ENCODE results near the gene KRT38.

The KRT38 gene

GRCh38 chr17:41440531-41441033, at the start of gene KRT38:
Gene KRT38, minus strand, starts transcription at chr17:41440983. Its CDS starts 62 bp downstream, at chr17:41440921.
- DNase-seq: no peak

GRCh38 chr17:41489531-41489930, 48.7 kb upstream of the KRT38 start, which contains the start of gene KRT36:
Gene KRT36, minus strand, starts transcription at chr17:41489910. Its CDS starts 46 bp downstream, at chr17:41489864.
- DNase-seq: no peak

DNA sequence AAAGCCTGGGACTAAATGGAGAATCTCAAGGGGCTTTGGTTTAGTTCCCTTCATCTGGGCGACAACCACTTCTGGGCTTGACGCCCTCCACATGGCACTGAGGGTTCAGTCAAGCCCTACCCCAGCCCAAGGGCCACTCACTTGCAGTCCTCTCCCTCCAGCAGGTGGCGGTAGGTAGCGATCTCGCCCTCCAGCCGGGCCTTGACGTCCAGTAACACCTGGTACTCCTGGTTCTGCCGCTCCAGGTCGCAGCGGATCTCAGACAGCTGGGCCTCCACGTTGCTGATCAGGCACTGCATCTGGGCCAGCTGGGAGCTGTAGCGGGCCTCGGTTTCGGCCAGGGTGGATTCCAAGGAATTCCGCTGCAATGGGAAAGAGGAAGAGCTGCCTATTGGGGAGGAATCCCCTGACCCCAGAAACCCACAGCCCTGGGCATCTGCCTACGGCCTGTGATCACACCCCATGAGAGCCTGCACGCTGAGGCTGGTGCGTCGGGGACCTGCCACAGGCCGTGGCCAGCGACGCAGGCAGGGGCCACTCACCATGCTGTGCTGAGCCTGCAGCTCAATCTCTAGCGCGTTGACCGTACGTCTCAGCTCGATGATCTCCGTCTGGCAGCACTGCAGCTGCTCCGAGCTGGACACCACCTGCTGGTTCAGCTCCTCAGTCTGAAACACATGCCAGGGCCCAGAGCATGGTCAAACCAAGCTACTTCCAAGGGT, 46.2 kb upstream of the KRT38 start:
- no peak for DNase-seq

- DNase-seq: no peak
Measured at GRCh38 chr17:41486316-41486715, 45.5 kb upstream of the KRT38 start.

DNA sequence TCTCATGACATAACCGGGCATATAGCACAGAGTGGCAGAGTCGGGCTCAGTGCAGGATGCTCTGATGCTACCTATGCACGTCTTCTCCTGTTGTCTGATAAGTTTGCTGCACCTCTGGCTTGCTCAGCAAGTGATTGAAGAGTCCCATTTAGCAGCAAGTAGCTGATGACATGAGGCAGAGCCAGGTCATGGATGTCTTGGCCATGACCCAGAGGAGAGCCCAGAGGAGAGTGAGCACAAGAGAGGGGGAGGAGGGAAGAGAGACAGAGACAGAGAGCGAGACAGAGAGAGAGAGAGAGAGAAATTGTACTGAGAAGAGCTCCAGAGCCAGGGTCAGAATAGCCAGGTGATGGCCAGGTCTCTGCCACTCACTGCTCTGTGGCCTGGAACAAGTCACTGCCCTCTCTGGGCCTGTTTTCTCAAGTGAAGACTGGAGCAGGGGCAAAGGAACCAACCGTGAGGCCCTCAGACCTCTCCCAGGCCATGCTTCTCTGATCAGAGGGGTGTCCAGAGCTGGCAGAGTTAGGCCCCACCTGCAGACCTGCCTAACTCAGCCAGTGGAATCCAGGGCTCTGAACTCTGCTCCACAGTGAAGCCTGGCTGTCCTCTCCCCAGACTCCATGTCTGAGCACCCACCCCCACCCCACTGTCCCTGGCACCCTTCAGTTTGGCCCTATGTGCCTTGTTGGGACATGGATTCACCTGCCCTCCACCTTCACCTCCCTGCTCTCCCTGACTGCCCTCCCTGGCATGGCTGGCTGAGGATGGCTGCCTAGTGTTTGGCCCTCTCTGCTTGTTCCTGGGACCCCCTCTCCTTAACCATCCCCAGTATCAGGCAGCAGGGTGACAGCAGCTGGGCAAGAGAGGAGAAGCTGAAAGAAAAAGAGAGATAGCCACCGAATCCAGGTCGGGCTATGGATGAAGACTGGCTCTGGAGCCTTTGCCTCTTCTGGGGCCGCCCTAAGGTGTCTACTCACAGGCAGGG, 44.4 kb upstream of the KRT38 start:
- DNase-seq: no peak

DNA sequence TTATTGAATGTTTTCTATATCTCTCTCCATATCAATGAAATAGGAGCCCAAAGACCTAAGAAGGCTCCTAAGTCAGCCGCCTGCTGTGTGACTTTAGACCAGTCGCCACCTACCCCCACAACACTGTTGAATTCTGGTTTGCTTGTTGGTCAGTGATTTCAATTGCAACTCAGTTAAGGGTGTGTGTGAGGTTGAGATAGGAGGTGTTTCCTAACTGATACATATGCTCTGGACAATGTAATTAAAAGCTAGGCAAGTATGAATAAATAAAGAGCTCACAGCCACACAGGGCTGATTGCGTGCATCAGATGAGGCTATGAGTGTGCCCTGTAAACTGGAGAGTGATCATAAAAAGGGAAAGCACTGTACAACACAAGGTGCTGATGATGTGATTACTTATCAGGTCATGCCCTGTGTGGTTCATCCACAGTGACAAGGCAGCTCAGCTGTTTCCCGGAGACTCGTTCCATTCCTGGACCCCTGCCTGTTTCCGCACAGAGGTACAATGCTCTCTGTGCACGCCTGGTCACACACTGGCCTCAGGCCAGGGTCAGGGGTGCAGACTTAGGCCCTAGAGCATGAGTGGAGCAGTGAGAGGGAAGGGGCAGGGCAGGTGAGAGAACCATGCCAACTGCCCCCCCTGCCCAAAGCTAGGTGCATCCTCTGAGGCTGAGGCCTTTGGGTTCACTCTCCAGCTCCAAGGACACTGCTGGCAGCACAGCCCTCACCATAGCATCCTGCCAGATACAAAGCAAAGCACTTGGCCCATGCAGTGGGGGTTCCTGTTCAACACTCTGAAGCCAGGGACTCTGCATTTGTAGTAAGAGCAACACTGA, 43.4 kb upstream of the KRT38 start:
- DNase-seq: no peak

- no peak for DNase-seq
Measured at GRCh38 chr17:41483531-41483930, 42.7 kb upstream of the KRT38 start.

DNA sequence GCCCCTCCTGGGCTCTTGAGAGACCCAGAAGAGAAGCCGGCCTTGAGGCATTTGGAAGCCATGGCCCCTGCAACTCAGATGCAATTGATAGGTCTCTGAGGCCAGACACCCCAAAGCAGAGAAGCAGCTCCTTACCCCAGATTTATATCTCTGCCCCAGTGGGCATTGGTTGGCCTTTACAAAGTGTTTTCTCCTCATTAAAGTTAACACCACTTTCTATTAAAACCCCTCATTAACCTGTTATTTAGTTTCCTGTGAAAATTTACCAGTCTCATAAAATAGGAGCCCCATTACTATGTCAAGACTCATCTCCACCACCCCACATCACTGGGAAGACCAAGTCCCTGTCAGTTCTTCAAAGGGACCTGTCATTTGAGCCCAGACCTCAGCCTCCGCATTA, 40.3 kb upstream of the KRT38 start, which contains the start of gene KRT35:
KRT35 (minus strand) TSS at position 116 of the 400 bp plus-strand sequence; CDS start at position 62, 54 bp downstream.
- no peak for DNase-seq

DNA sequence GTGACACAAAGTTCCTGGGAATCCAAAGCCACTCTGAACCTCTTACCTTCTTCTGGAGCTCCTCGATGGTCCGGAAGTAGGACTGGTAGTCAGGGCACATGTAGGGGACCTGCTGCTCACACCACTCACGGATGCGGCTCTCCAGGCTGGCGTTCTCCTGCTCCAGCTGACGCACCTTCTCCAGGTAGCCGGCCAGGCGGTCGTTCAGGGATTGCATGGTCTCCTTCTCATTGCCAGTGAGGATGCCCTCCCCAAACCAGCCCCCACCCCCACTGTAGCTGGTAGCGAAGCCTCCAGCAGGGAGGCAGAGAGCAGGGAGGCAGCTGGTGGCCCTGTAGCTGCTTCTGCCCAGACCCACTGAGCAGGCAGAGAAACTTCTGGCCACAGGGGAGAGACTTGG, 39.8 kb upstream of the KRT38 start:
- DNase-seq: no peak

GRCh38 chr17:41480136-41480535, 39.4 kb upstream of the KRT38 start:
- no peak for DNase-seq

GRCh38 chr17:41478237-41478636, 37.5 kb upstream of the KRT38 start:
- no peak for DNase-seq

GRCh38 chr17:41476866-41477815, 36.4 kb upstream of the KRT38 start:
- no peak for DNase-seq

DNA sequence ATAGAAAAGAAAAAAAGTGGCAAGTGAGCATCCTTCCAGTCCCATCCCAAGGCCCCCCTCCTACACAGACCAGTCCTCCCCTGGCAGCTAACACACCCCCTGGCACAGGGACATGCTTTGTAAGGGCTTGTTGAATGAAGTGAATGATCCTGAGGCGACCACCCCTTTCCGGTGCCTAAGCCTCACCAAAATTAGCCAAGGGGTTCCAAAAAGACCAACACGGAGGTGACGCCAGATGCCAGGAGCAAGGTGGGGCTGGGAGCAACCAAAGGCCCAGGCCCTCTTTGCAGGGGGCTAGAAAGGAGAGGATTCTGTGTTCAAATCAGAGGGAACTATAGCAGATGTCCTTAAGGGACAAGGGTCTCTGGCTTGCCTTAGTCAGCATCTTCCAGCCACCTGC, 34.6 kb upstream of the KRT38 start:
- DNase-seq: no peak

DNA sequence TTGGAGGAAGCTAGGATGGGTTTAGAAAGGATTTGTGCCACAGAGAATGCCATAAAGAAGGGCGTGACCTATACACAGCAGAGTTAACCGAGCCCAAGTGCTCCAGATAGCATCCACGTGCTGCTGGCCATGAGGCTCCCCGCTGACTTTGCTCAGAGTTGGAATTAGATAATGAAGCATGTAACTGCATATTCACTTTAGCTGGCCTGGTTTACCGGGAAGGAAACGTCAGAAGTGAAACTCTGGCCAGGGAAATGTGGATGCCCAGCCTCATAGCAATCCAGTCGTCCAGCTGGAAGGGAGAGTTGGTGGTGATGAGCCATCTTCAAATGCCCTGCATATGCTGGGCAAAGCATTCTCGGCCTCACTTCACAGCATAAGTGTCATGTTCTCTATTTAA, 34.1 kb upstream of the KRT38 start:
- DNase-seq: no peak

DNA sequence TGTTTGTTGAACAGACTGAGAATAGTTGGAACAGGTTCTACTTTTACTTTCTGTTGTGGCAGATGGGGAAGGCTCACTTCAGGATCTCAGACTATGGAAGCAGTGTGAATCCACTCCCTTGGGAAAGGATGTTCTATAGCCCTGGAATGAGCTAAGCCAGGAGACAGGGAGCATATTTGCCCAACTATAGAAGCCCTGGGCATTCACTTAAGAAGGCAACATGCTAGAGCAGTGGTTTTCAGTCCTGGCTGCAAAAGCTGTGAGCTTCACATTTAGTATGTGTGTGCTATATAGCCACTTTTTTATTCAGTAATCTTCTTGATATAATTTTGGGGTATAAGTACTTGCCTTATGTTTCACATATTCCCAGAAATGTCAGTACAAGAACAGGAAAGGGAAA, 27.6 kb upstream of the KRT38 start:
- DNase-seq: no peak

GRCh38 chr17:41467561-41467960, 26.8 kb upstream of the KRT38 start:
- no peak for DNase-seq

GRCh38 chr17:41466988-41467387, 26.2 kb upstream of the KRT38 start, which contains the start of gene KRT32:
Gene KRT32, minus strand, starts transcription at chr17:41467386. Its CDS starts 61 bp downstream, at chr17:41467325.
- no peak for DNase-seq

GRCh38 chr17:41464682-41465081, 23.9 kb upstream of the KRT38 start:
- no peak for DNase-seq

DNA sequence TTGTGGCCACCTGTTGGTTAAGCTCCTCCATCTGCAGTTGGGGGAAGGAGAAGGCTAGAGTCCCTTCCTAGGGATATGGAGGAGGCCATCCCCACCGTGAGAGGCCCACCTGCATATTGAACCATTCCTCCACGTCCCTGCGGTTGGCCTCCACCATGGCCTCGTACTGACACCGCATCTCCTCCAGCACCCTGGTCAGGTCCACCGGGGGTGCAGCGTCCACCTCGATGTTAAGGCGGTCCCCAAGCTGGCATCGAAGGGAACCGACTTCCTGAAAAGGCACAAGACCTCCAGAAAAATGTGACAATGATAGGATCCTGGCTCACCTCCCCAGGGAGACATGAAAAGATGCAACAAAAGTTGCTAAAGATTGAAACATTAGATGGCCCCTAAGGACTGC, 23.4 kb upstream of the KRT38 start:
- DNase-seq: no peak

- DNase-seq: no peak
Measured at GRCh38 chr17:41463746-41464145, 23.0 kb upstream of the KRT38 start.

GRCh38 chr17:41462705-41463104, 21.9 kb upstream of the KRT38 start:
- no peak for DNase-seq
